Fibroblast of lung (primary cell): ENCODE results near the gene ARHGAP21.

Source experiments
- CTCF ChIP-seq, 2 donors: IDR thresholded peaks in 1 of 2; conservative IDR thresholded peaks in 1 of 2; 1 replicate in 1 of 2; 2 replicates in 1 of 2; pipeline ENCODE4 v1.5.1; 2011 to 2012; ENCODE audit warnings: low read length in 2 of 2, control low read depth in 1 of 2, inconsistent platforms in 1 of 2, low read depth in 1 of 2, mild to moderate bottlenecking in 1 of 2
- EZH2 ChIP-seq: IDR thresholded peaks from 2 replicates; pipeline ENCODE4 v1.5.1; 2012; ENCODE audit warnings: low read length, control low read depth, mild to moderate bottlenecking; ENCODE audit errors: missing control alignments

DNA sequence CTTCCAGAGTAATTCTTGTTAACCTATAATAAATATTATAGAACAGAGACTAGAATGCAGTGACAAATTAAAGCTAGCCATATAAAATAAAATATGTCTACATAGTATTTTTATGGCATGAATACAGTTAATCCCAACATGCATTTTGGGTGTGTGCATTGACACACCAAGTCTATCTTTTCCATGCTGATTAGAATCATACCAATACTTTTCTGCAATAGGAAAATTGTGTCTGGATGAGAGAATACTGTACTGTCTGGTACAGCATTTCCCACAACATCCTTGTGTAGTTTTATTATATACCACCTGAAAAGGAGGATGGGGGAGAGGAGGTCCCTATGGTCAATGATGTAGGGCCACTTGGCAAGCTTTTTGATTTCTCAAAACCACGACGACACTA, 100.3 kb downstream of the ARHGAP21 start:
- TF ChIP-seq CTCF (conservative IDR thresholded peaks at IDR 0.05 in 1 of 2, IDR thresholded peaks at IDR 0.05 in 1 of 2; ENCODE audit: low read depth in 1 of 2, low read length in 2 of 2) = no peak
- no peak for TF ChIP-seq EZH2
